Ovary (tissue), 9 donors: ENCODE results near the gene CTIF. TPM values are rescaled to one million over a fixed set of nuclear protein-coding genes. Genes with fewer than 3 reads are reported as not detected.

Experiments used
- DNase-seq, 5 donors: peaks; one replicate each; pipeline ENCODE4 v3.0.0-alpha.2; 2019 to 2020
- H3K27ac ChIP-seq, 2 donors: fragments of 200-600 bp; one replicate each; pipeline versions ENCODE4 v1.5.1 to v1.8.0; 2019 to 2022
- H3K27me3 ChIP-seq: fragments of 200-600 bp; one replicate; pipeline ENCODE4 v1.8.0; 2022
- H3K36me3 ChIP-seq: fragments of 200-600 bp; sonication (generic); one replicate; pipeline ENCODE4 v1.5.1; 2019
- H3K4me1 ChIP-seq: one replicate; pipeline ENCODE4 v1.8.1; 2013; ENCODE audit warnings: mild to moderate bottlenecking, moderate library complexity; ENCODE audit not compliant: insufficient read depth
- H3K4me3 ChIP-seq: fragments of 200-600 bp; sonication (generic); one replicate; pipeline ENCODE4 v1.5.1; 2017
- H3K9me3 ChIP-seq, 2 donors: fragments of 200-600 bp in 1 of 2; sonication (generic) in 1 of 2; one replicate each; pipeline versions ENCODE4 v1.5.1 to v1.8.1; 2013 to 2019; ENCODE audit warnings: mild to moderate bottlenecking in 1 of 2, moderate library complexity in 1 of 2
- CTCF ChIP-seq, 3 donors: fragments of 450-650 bp in 2 of 3; fragments of 200-600 bp in 1 of 3; IDR thresholded peaks; one replicate each; pipeline versions ENCODE4 v1.5.1 to v1.8.0; 2016 to 2022; ENCODE audit warnings: antibody characterized with exemption in 3 of 3, mild to moderate bottlenecking in 1 of 3
- EP300 ChIP-seq: sonication (generic); formaldehyde crosslinking; IDR thresholded peaks from one replicate; pipeline ENCODE4 v1.6.1; 2017; ENCODE audit warnings: antibody characterized with exemption
- POLR2A ChIP-seq: fragments of 450-650 bp; IDR thresholded peaks from one replicate; pipeline ENCODE4 v1.6.1; 2017; ENCODE audit warnings: antibody characterized with exemption, mild to moderate bottlenecking, moderate library complexity
- WGBS, 3 donors: extraction: QIAGEN DNeasy Blood & Tissue Kit in 1 of 3; methylation state at CpG; one replicate each; pipeline versions ENCODE4 v1.1.5 to v1.1.7; 2013 to 2017; 5-methylcytosine and 5-hydroxymethylcytosine counted together
- intact Hi-C, 4 donors: fragments of 100-400 bp; cut with DNase I; formaldehyde crosslinking; loops; one replicate each; pipeline versions ENCODE4 v1.11.0 to v1.15.1; 2022 to 2023
- polyA plus RNA-seq, 2 donors: library from polyadenylated mRNA; stranded (reverse); fragments of 200-250 nt in 1 of 2; fragments of 350-450 nt in 1 of 2; fragmentation: Illumina TruSeq in 1 of 2; extraction: RNeasy Lipid Tissue Mini Kit (QIAGEN cat#74804) in 1 of 2; gene quantifications; one replicate each; pipeline ENCODE4 v1.2.3, GENCODE V29; 2013 to 2014
- total RNA-seq, 7 donors: library from RNA; depleted of rRNA in 2 of 7; stranded (reverse); fragments of >200 nt in 2 of 7; fragmentation: NEBNext Ultra II Directional in 3 of 7; extraction: Animal tissue kit (Norgen Biotek cat#: 25700) in 3 of 7; gene quantifications; one replicate each; pipeline versions ENCODE4 v1.1.0 to v1.2.4, GENCODE V29; 2016 to 2023
- donor health status: DM: no; HTN: no; CAD: no; lungs with moderate emphysema.
- donor health status: DM: no; HTN: no; CAD: no.
- donor health status: Bipolar disorder and iron deficiency.
- donor health status: DM: yes; HTN: yes; CAD: no.
- donor health status: DM: no; HTN: no; CAD: no.
- donor health status: DM: yes; HTN: yes; CAD: no.

Gene CTIF
- total and polyA plus RNA-seq, 9 donors: 18.5 to 94.1 (median 75.2) TPM

GRCh38 chr18:48763719-48764100 lies 224.9 kb downstream of the CTIF start:
- Histone ChIP-seq H3K36me3 (no peaks in the 10 kb centered on the region), H3K27ac (no peak overlapping the region), H3K27me3 (no peaks in the 10 kb centered on the region), H3K4me3 (no peak overlapping the region), H3K4me1 (no peaks in the 10 kb centered on the region), H3K9me3 (no peaks in the 10 kb centered on the region)
- TF ChIP-seq CTCF (IDR thresholded peaks at IDR 0.05): no peak
- no peak for TF ChIP-seq POLR2A
- no peak for DNase-seq
- WGBS, 3 donors: 87 to 94% (median 92%) methylated on average over 6 of the region's 6 CpGs
- intact Hi-C loops: no loop called here

DNA sequence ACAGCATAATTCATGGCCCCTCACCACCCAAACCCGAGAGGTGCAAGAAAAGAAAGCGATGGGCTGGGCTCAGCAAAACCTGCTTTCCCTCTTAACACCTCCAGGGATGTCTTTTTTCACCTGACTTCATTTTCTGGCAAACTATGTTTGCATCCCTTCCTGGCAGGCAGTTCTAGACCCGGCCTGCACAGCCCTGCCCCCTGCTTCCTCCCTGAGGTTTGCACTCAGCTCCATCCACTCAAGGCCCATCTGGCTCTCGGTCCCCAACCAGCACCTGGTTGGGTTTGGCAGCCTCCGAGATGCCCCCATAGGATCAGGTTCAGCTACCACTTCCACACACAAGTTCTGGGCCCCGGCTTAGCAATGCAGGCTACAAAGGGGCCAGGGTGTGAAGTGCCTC lies 226.2 kb downstream of the CTIF start:
- no peak overlapping the region for H3K27ac ChIP-seq
- no peak for DNase-seq
- intact Hi-C loops: no loop called here

GRCh38 chr18:48766026-48766425 lies 227.2 kb downstream of the CTIF start:
- 51 to 71% (median 63%) methylated on average over 4 of the region's 4 CpGs for WGBS, 3 donors
- intact Hi-C loops: no loop called here

More for the DNA sequence above, 226.2 kb downstream of the CTIF start:
- Histone ChIP-seq H3K4me3 (no peak overlapping the region), H3K36me3 (no peaks in the 10 kb centered on the region), H3K4me1 (peaks cover 3% of the 10 kb centered on the region), H3K9me3 (no peaks in the 10 kb centered on the region), H3K27me3 (no peaks in the 10 kb centered on the region)
- TF ChIP-seq EP300 (no peak), CTCF (IDR thresholded peaks at IDR 0.05) (no peak), POLR2A (no peak)
- 79 to 83% (median 80%) methylated on average over 6 of the region's 6 CpGs for WGBS, 3 donors

GRCh38 chr18:48766487-48766886 lies 227.7 kb downstream of the CTIF start:
- Histone ChIP-seq H3K36me3 (no peaks in the 10 kb centered on the region), H3K27me3 (no peaks in the 10 kb centered on the region), H3K27ac (no peak overlapping the region), H3K4me3 (no peak overlapping the region), H3K4me1 (peaks cover 3% of the 10 kb centered on the region), H3K9me3 (no peaks in the 10 kb centered on the region)
- no peak for TF ChIP-seq CTCF (IDR thresholded peaks at IDR 0.05)
- TF ChIP-seq EP300: no peak
- TF ChIP-seq POLR2A: no peak
- no peak for DNase-seq
- intact Hi-C loops: no loop called here
- WGBS, 3 donors: 87 to 97% (median 96%) methylated on average over 9 to 10 of the region's 10 CpGs

More at GRCh38 chr18:48766026-48766425, 227.2 kb downstream of the CTIF start:
- Histone ChIP-seq H3K27ac (no peak overlapping the region), H3K36me3 (no peaks in the 10 kb centered on the region), H3K4me3 (no peak overlapping the region), H3K4me1 (peaks cover 3% of the 10 kb centered on the region), H3K27me3 (no peaks in the 10 kb centered on the region), H3K9me3 (no peaks in the 10 kb centered on the region)
- DNase-seq: no peak
- no peak for TF ChIP-seq EP300
- no peak for TF ChIP-seq POLR2A
- TF ChIP-seq CTCF (IDR thresholded peaks at IDR 0.05): no peak
